AG10803 (cell line): ENCODE data around the gene FLVCR2.

Experiments
- DNase-seq: peaks from one replicate; pipeline ENCODE4 v3.0.0; 2010; ENCODE audit warnings: low read depth
- H3K4me3 ChIP-seq: 2 replicates; pipeline ENCODE4 v1.5.1; 2011; ENCODE audit warnings: mild to moderate bottlenecking, low read length, control low read depth
- CTCF ChIP-seq: conservative IDR thresholded peaks from 2 replicates; pipeline ENCODE4 v1.5.1; 2011; ENCODE audit warnings: mild to moderate bottlenecking, low read length, control low read depth, inconsistent platforms

The FLVCR2 gene

DNA sequence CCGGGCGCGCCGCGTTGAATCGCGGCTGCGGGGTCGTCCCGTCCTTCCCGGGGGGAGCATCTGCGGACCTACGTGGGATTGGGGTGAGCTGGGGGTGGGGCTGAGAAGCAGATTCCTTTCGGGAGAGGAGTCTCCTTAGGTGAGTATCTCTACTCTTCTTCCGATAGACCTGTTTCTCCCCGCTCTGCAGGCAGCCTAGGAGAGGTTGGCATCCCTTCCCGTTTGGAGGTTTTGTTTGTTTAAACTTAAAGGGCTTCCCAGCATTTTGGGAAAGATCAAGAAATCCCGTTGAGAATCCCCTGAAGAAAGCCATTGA lies 83.0 kb downstream of the FLVCR2 start:
- DNase-seq = no peak
- H3K4me3 ChIP-seq = peak overlapping the region; percentile 94
- TF ChIP-seq CTCF = no peak

GRCh38 chr14:75662966-75663365 lies 84.5 kb downstream of the FLVCR2 start:
- no peak for DNase-seq
- no peak for TF ChIP-seq CTCF
- H3K4me3 ChIP-seq = no peak overlapping the region

DNA sequence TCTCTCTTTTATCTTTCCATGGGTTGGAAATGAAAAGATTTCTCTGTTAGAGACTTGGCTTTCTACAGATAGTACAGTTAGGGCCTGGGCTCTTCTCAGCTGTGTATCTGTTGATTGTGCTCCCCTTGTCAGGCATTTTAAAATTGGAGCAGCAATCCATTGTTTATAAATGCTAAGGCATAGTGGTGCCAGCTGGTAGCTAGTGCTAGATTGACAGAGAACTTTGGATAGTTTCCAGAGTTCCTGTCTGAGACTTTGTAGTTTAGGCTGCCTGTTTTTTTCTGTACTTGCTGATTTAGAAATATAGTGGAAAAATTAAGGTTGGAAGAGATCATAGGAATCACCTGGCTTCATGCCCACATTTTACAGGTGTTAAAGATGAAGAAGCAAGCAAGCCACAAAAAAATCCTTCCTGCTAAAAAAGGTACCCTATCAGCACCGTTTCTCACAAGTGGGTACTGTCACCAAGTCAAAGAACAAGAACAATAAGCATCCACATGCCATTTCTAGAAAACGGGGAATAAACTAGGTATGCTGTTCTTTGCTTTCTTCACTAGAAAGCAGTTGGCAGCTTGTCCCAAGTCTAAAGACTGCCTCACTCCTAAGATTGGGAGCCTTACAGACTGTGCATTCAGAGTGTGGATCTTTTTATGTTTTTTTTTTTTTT lies 88.8 kb downstream of the FLVCR2 start:
- TF ChIP-seq CTCF = no peak
- no peak for DNase-seq
- H3K4me3 ChIP-seq = no peak overlapping the region

GRCh38 chr14:75672605-75673192 lies 94.3 kb downstream of the FLVCR2 start:
- H3K4me3 ChIP-seq = no peak overlapping the region
- DNase-seq = no peak
- no peak for TF ChIP-seq CTCF

- TF ChIP-seq CTCF = no peak
- H3K4me3 ChIP-seq = no peak overlapping the region
- no peak for DNase-seq
Measured at GRCh38 chr14:75673345-75674035, 95.1 kb downstream of the FLVCR2 start.

- no peak for DNase-seq
- TF ChIP-seq CTCF = no peak
- no peak overlapping the region for H3K4me3 ChIP-seq
Measured at GRCh38 chr14:75675265-75675960, 97.0 kb downstream of the FLVCR2 start.
